Activated CD8-positive, alpha-beta memory T cell treated with anti-CD3 and anti-CD28 coated beads for 36 hours (primary cell): Measurements from ENCODE around the gene NEDD8. TPM values are rescaled to one million over a fixed set of nuclear protein-coding genes. Genes with fewer than 3 reads are reported as not detected.

Experiments
- CTCF ChIA-PET: fragments of 350-600 bp; sonication (Branson Sonifier 250); formaldehyde crosslinking; loops from one replicate; lab custom pipeline; 2021; ENCODE audit warnings: antibody characterized with exemption; lab: Charles Lee
- POLR2A ChIA-PET: fragments of 350-600 bp; sonication (Branson Sonifier 250); formaldehyde crosslinking; loops from one replicate; lab custom pipeline; 2021; ENCODE audit warnings: antibody characterized with exemption; lab: Charles Lee
- total RNA-seq, 2 experiments: library from RNA; stranded (reverse); gene quantifications; one replicate each; pipeline ENCODE4 v1.2.3, GENCODE V29; 2021

The NEDD8 gene
- total RNA-seq, 2 experiments from 2014 or later, result 220 to 231 TPM

DNA sequence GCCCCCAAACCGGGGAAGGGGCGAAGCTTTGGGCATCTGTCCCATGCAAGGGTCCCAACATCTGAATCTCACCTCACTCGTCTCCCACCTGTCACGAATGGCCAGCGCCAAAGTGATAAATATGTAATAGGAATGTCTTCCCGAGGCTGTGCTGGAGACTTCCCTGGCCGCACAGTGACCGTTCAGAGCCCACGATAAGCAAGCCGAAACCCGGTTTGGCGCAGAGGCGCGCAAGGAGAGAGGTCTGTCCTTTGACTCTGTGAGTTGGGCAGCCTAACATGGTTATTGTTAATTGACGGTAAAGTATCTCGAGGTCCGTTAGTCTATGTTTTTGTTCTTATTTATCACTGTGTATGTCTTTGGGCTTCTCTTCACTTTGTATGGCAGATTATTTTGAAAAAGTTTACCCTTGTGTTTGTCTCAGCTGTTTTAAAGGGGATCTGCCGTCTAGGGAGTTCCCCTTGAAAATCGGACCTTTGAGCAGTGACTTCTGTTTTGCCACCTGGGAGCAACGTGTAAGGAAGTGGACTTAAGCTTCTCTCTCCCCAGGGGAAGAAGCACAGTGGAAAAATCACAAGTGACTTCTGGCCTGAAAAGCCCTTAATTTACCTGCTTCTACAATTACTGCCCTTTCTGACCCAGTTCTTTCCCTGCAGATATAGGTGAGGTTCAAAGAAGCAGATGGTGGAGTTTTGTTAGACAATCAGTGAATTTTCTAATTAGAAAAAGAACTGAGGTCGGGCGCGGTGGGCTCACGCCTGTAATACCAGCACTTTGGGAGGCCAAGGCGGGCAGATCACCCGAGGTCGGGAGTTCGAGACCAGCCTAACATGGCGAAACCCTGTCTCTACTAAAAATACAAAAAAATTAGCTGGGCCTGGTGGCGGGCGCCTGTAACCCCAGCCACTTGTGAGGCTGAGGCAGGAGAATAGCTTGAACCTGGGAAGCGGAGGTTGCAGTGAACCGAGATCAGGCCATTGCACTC, 35.8 kb downstream of the NEDD8 start:
- CTCF ChIA-PET, result interaction anchor here (0.9 to 2.3 kb wide), 11 partner anchors 11 to 137 kb away, joined by 3 to 15 read pairs (median 4); partner anchors contain the start of genes CHMP4A, CIDEB, IRF9 and LTB4R2
- POLR2A ChIA-PET, result interaction anchor here (1.2 to 2.7 kb wide), 9 partner anchors 9 to 82 kb away, joined by 3 to 24 read pairs (median 10); partner anchors contain the start of genes CHMP4A, DCAF11, IRF9 and MDP1

DNA sequence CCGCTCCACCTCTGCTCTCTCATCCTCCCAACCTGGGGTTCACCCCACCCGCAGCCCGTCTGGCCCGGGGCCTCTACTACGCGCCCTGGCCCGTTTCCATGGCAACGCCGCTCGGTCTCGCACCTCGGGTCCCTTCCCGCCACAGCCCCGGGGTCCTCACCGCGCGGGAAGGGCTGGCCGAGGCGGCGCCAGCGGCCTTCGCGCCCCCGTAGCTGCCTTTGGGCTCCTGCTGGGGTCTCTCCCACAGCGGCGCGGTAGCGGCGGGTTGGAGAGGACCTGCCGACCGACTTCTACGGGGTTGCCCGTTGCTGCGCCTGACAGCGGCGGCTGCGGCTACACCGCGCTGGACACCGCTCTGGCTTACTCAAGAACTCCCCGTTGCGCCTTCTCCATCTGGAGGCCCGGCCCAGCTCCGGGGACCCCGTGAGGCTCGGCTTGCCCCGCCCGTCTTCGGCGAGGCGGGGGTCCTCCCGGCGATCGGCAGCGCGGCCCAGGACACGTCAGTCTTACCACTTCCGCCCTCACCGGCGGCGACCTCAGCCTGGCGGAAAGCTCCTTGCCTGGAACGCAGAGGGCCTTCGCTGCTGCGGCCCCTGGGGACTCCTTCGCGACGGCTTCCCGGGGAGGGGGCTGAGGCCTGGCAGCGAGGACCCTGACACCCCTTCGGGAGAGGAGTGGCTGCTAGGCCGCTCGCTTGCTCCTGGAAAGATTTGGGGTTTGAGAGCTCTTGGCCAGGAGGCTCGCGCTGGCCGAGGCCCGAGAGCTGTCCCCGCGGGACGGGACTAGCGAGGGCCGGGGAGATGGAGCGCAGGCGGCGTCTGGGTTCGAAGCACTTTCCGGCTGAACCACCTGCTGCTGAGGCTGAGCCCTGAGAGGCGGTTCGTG, 36.7 kb downstream of the NEDD8 start, which contains the start of gene TM9SF1:
TM9SF1 (minus strand) TSS at position 256 of the 885 bp plus-strand sequence. CDS start 422 bp downstream, outside the sequence.
- CTCF ChIA-PET, result interaction anchor here (0.6 to 2.3 kb wide), 13 partner anchors 11 to 138 kb away, joined by 3 to 15 read pairs (median 3); partner anchors contain the start of genes CHMP4A, CIDEB, IRF9 and LTB4R2
- POLR2A ChIA-PET, result interaction anchor here (0.7 to 2.7 kb wide), 11 partner anchors 9 to 116 kb away, joined by 3 to 24 read pairs (median 8); partner anchors contain the start of genes CHMP4A, DCAF11, IRF9 and LTB4R

DNA sequence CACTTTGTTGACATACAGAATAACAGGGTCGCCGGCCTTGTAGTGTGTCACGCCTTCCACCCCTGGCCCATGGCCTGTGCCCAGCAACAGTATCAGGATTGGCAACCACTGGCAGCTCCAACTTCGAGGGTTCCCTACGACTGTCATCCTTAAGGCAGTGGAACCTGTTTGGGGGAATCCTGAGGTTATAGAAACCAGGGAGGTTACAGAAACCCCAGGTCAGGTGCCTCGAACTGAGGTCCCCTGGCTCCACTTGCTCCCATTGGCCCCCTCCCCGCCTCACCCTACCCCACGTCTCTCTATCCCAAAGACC, 37.3 kb downstream of the NEDD8 start:
- ChIA-PET CTCF (interaction anchor here (0.9 to 2.3 kb wide), 4 partner anchors 17 to 138 kb away, joined by 3 to 15 read pairs (median 8); partner anchors contain the start of genes CHMP4A, MDP1 and TINF2), POLR2A (interaction anchor here (0.7 to 2.7 kb wide), 8 partner anchors 11 to 117 kb away, joined by 3 to 24 read pairs (median 10); partner anchors contain the start of genes CHMP4A, DCAF11, IRF9 and LTB4R)

- ChIA-PET POLR2A (interaction anchor here (0.7 to 2.7 kb wide), 5 partner anchors 11 to 48 kb away, joined by 5 to 24 read pairs (median 10); partner anchors contain the start of genes CHMP4A, PSME2, RNF31 and TINF2), CTCF (interaction anchor here (0.7 to 2.3 kb wide), 4 partner anchors 18 to 114 kb away, joined by 3 to 9 read pairs (median 3); partner anchors contain the start of genes CIDEB and RABGGTA)
These were observed 37.8 kb downstream of the NEDD8 start for GRCh38 chr14:24194186-24194872.

DNA sequence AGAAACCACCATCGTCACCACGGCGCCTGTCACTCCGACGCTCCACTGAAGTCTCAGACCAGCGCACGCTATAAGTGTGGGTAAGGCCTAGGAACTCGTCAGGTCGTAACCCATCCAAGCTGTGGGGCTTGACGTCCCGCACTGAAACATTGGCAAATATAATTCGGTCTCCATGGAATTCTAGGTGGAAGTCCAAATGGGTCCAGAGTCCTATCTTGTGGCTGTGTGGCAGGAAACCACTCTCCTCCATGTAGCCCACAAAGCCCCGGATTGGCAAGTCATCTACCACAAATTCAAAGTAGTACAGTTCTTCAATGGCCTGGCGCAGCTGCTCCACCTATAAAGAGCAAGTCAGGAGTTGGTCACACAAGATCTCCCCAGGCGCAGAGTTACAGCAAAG, 39.2 kb downstream of the NEDD8 start:
- POLR2A ChIA-PET, result no interaction called here
- CTCF ChIA-PET, result no interaction called here

- POLR2A ChIA-PET, result no interaction called here
- CTCF ChIA-PET, result interaction anchor here (0.7 to 1.1 kb wide), 3 partner anchors 29 to 51 kb away, joined by 3 to 4 read pairs (median 4); partner anchors contain the start of genes EMC9 and IRF9
These were observed 41.8 kb downstream of the NEDD8 start for GRCh38 chr14:24190416-24190815.

DNA sequence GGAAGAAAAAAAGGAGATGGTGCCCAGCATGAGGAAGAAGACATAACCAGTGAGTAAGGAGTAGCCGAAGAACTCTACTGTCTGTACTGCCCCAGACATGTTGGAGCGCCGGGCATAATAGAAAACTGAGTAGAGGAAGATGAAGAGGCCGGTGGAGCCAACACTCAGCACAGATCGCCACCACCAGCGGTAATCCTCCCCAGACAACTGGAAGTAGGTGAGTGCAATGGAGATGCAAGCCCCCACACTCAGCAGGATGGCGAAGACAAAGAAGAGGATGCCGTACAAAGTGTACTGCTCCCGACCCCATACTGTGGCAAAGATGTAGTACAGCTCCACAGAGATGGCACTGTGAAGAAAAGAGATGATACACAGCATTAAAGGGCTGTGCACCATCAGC, 42.7 kb downstream of the NEDD8 start:
- ChIA-PET POLR2A (interaction anchor here (0.6 to 3.3 kb wide), 4 partner anchors 10 to 42 kb away, joined by 3 to 15 read pairs (median 4); partner anchors contain the start of genes CHMP4A, IRF9 and RNF31), CTCF (interaction anchor here (0.8 to 1.6 kb wide), 3 partner anchors 27 to 136 kb away, joined by 3 to 5 read pairs (median 4); partner anchors contain the start of gene MDP1)

- POLR2A ChIA-PET, result interaction anchor here (0.6 to 3.3 kb wide), 4 partner anchors 9 to 42 kb away, joined by 3 to 15 read pairs (median 4); partner anchors contain the start of genes CHMP4A, IRF9 and RNF31
- CTCF ChIA-PET, result interaction anchor here (0.8 to 1.6 kb wide), 5 partner anchors 27 to 135 kb away, joined by 3 to 5 read pairs (median 4); partner anchors contain the start of genes IRF9 and MDP1
These were observed 43.1 kb downstream of the NEDD8 start for GRCh38 chr14:24189059-24189375.

DNA sequence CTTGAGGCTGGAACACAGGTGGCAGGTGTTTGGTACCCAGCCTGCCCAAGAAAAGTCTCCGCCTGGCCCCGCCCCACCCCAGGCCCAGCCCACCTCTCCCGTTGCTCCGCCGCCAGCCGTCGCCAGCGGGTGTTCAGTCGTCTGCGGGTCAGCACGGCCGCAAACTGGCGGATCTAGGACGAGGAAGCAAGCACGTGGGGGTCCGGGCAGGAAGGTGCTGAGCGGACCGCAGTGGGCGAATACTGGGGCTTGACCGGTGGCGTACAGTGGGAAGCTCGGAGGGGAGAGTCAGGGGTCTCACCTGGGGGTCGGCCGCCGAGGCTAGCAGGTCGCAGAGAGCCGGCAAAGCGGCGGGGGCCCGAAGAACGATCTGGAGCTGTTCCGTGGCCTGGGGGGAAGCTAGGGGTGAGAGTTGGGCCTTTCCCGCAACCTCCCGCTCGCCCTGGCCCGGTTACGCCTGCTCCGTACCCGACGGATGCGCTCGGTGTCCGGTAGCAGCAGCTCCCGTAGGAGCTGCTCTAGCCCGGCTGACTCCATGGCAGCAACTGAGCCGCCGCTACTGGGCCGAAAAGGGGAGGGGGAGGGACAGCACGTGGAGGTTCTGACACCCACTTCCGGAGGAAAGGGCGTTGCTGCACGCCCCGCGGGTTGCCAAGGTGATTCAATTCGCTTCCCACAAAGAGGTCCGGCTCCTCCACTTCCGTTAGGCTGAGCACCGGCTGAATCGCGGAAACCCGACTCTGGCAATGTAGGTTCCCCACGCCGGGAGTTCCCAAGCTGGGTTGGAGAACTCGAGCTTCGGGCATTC, 43.7 kb downstream of the NEDD8 start, which contains the start of gene IPO4:
IPO4 (minus strand) TSS at position 566 of the 808 bp plus-strand sequence; CDS start at position 537, 29 bp downstream.
- ChIA-PET CTCF (interaction anchor here (0.7 to 1.6 kb wide), 6 partner anchors 10 to 134 kb away, joined by 3 to 5 read pairs (median 4); partner anchors contain the start of genes IRF9 and MDP1), POLR2A (interaction anchor here (0.6 to 3.3 kb wide), 5 partner anchors 9 to 108 kb away, joined by 3 to 15 read pairs (median 4); partner anchors contain the start of genes CHMP4A, IRF9 and RNF31)

DNA sequence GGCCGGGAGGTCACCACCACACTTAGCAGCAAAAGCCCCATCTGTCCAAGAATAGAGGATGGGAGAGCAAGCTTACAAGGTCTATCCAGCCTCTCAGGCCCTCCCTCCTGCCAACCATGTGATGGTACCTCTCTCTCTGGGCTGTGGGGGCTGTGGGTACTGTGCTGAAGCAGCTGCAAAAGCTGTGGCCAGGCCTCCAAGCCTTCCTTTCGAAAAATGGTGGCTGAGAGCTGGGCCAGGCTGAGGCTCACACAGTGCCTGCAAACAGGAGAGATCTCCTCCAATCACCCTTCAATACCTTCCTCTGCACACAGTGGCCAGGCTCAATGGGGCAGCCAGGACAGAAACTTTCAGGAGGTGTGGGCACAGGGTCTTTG, 44.6 kb downstream of the NEDD8 start:
- ChIA-PET CTCF (interaction anchor here (1.2 kb wide), 1 partner anchor 26 kb away, joined by 9 read pairs; the partner anchor contains the start of gene IRF9), POLR2A (interaction anchor here (3.3 kb wide), 1 partner anchor 26 kb away, joined by 15 read pairs; the partner anchor contains the start of gene IRF9)

- POLR2A ChIA-PET, result interaction anchor here (0.6 to 3.3 kb wide), 4 partner anchors 9 to 121 kb away, joined by 3 to 15 read pairs (median 6); partner anchors contain the start of genes IRF9 and TM9SF1
These were observed 45.2 kb downstream of the NEDD8 start for GRCh38 chr14:24186831-24187538.

GRCh38 chr14:24185741-24186140, 46.4 kb downstream of the NEDD8 start:
- CTCF ChIA-PET, result interaction anchor here (1.3 to 1.9 kb wide), 2 partner anchors 10 to 25 kb away, joined by 3 to 11 read pairs; partner anchors contain the start of genes IRF9 and TM9SF1
- POLR2A ChIA-PET, result no interaction called here

More at GRCh38 chr14:24186831-24187538, 45.2 kb downstream of the NEDD8 start:
- CTCF ChIA-PET, result interaction anchor here (0.6 to 1.9 kb wide), 3 partner anchors 26 to 41 kb away, joined by 3 to 11 read pairs (median 9); partner anchors contain the start of gene IRF9

- CTCF ChIA-PET, result interaction anchor here (1.3 to 1.9 kb wide), 2 partner anchors 11 to 24 kb away, joined by 3 to 11 read pairs; partner anchors contain the start of genes IRF9 and TM9SF1
- POLR2A ChIA-PET, result no interaction called here
These were observed 47.1 kb downstream of the NEDD8 start for GRCh38 chr14:24185026-24185425.

GRCh38 chr14:24184104-24184970, 47.8 kb downstream of the NEDD8 start:
- ChIA-PET CTCF (interaction anchor here (1.3 to 1.5 kb wide), 2 partner anchors 11 to 124 kb away, joined by 3 to 4 read pairs; partner anchors contain the start of genes CIDEB and TM9SF1), POLR2A (no interaction called here)
